Ovary (tissue), 9 donors: ENCODE results near the gene FBXL7. TPM values are rescaled to one million over a fixed set of nuclear protein-coding genes. Genes with fewer than 3 reads are reported as not detected.

Experiments
- DNase-seq, 5 donors: peaks; one replicate each; pipeline ENCODE4 v3.0.0-alpha.2; 2019 to 2020
- H3K27ac ChIP-seq, 2 donors: fragments of 200-600 bp; one replicate each; pipeline versions ENCODE4 v1.5.1 to v1.8.0; 2019 to 2022
- H3K27me3 ChIP-seq: fragments of 200-600 bp; one replicate; pipeline ENCODE4 v1.8.0; 2022
- H3K36me3 ChIP-seq: fragments of 200-600 bp; sonication (generic); one replicate; pipeline ENCODE4 v1.5.1; 2019
- H3K4me1 ChIP-seq: one replicate; pipeline ENCODE4 v1.8.1; 2013; ENCODE audit warnings: mild to moderate bottlenecking, moderate library complexity; ENCODE audit not compliant: insufficient read depth
- H3K4me3 ChIP-seq: fragments of 200-600 bp; sonication (generic); one replicate; pipeline ENCODE4 v1.5.1; 2017
- H3K9me3 ChIP-seq, 2 donors: fragments of 200-600 bp in 1 of 2; sonication (generic) in 1 of 2; one replicate each; pipeline versions ENCODE4 v1.5.1 to v1.8.1; 2013 to 2019; ENCODE audit warnings: mild to moderate bottlenecking in 1 of 2, moderate library complexity in 1 of 2
- EP300 ChIP-seq: sonication (generic); formaldehyde crosslinking; IDR thresholded peaks from one replicate; pipeline ENCODE4 v1.6.1; 2017; ENCODE audit warnings: antibody characterized with exemption
- POLR2A ChIP-seq: fragments of 450-650 bp; IDR thresholded peaks from one replicate; pipeline ENCODE4 v1.6.1; 2017; ENCODE audit warnings: antibody characterized with exemption, mild to moderate bottlenecking, moderate library complexity
- WGBS, 3 donors: extraction: QIAGEN DNeasy Blood & Tissue Kit in 1 of 3; methylation state at CpG; one replicate each; pipeline versions ENCODE4 v1.1.5 to v1.1.7; 2013 to 2017; 5-methylcytosine and 5-hydroxymethylcytosine counted together
- intact Hi-C, 4 donors: fragments of 100-400 bp; cut with DNase I; formaldehyde crosslinking; loops; one replicate each; pipeline versions ENCODE4 v1.11.0 to v1.15.1; 2022 to 2023
- polyA plus RNA-seq, 2 donors: library from polyadenylated mRNA; stranded (reverse); fragments of 200-250 nt in 1 of 2; fragments of 350-450 nt in 1 of 2; fragmentation: Illumina TruSeq in 1 of 2; extraction: RNeasy Lipid Tissue Mini Kit (QIAGEN cat#74804) in 1 of 2; gene quantifications; one replicate each; pipeline ENCODE4 v1.2.3, GENCODE V29; 2013 to 2014
- total RNA-seq, 7 donors: library from RNA; depleted of rRNA in 2 of 7; stranded (reverse); fragments of >200 nt in 2 of 7; fragmentation: NEBNext Ultra II Directional in 3 of 7; extraction: Animal tissue kit (Norgen Biotek cat#: 25700) in 3 of 7; gene quantifications; one replicate each; pipeline versions ENCODE4 v1.1.0 to v1.2.4, GENCODE V29; 2016 to 2023
- TF ChIP-seq, protein P1 (sequence below), 3 donors: fragments of 450-650 bp in 2 of 3; fragments of 200-600 bp in 1 of 3; IDR thresholded peaks; one replicate each; pipeline versions ENCODE4 v1.5.1 to v1.8.0; 2016 to 2022; ENCODE audit warnings: antibody characterized with exemption in 3 of 3, mild to moderate bottlenecking in 1 of 3
- donor health status: DM: no; HTN: no; CAD: no; lungs with moderate emphysema.
- donor health status: DM: no; HTN: no; CAD: no.
- donor health status: Bipolar disorder and iron deficiency.
- donor health status: DM: yes; HTN: yes; CAD: no.
- donor health status: DM: no; HTN: no; CAD: no.
- donor health status: DM: yes; HTN: yes; CAD: no.

The FBXL7 gene
- total and polyA plus RNA-seq, 9 donors = 21.1 to 40.9 (median 29.2) TPM

DNA sequence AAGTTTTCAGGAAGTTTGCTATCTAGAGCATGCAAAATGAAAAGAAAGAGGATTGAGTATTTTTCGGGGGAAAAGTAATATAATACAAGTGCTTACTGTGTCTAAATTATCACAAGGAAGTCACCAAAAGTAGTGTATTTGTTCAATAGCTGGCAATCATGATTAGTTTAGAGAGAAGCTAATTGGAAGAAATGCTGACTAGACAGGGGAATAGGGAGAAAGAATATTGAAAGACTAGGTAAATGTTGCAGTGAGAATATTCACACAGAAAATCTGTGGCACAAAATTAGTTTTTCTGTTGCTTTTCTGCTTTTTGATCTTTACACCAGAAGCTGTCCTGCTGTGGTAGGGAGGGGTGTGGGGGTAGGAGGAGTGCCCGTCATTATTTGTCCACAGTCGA, 440.9 kb downstream of the FBXL7 start:
- no peaks in the 10 kb centered on the region for H3K36me3 ChIP-seq
- no peak overlapping the region for H3K4me3 ChIP-seq
- no peak overlapping the region for H3K27ac ChIP-seq
- TF ChIP-seq, protein P1, sequence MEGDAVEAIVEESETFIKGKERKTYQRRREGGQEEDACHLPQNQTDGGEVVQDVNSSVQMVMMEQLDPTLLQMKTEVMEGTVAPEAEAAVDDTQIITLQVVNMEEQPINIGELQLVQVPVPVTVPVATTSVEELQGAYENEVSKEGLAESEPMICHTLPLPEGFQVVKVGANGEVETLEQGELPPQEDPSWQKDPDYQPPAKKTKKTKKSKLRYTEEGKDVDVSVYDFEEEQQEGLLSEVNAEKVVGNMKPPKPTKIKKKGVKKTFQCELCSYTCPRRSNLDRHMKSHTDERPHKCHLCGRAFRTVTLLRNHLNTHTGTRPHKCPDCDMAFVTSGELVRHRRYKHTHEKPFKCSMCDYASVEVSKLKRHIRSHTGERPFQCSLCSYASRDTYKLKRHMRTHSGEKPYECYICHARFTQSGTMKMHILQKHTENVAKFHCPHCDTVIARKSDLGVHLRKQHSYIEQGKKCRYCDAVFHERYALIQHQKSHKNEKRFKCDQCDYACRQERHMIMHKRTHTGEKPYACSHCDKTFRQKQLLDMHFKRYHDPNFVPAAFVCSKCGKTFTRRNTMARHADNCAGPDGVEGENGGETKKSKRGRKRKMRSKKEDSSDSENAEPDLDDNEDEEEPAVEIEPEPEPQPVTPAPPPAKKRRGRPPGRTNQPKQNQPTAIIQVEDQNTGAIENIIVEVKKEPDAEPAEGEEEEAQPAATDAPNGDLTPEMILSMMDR (IDR thresholded peaks at IDR 0.05) = no peak
- TF ChIP-seq POLR2A = no peak
- intact Hi-C loops = no loop called here
- H3K27me3 ChIP-seq = no peaks in the 10 kb centered on the region
- H3K4me1 ChIP-seq = peaks cover 4% of the 10 kb centered on the region
- WGBS, 3 donors = 91 to 94% (median 93%) methylated on average over 3 of the region's 3 CpGs
- no peak for DNase-seq
- H3K9me3 ChIP-seq = no peaks in the 10 kb centered on the region

DNA sequence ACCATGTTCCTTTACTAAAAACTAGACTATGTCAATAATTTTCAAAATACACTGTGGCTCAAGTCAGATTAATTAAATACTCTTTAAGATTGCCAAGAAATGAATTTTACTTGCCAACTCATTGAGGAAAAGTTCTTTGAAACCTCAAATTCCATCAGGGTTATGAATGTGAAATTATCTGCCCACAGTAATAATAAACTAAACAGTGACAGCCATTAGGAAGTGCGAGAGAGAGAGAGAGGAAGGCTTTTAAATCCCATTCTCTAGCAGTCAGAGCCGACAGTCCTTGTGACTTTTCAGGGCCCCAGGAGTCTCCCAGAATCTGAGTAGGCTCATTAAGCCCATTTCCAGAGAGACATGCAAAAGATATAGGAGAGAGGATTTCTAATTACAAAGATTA, 443.5 kb downstream of the FBXL7 start:
- Histone ChIP-seq H3K4me3 (no peak overlapping the region), H3K36me3 (no peaks in the 10 kb centered on the region), H3K27me3 (no peaks in the 10 kb centered on the region), H3K4me1 (no peaks in the 10 kb centered on the region), H3K9me3 (no peaks in the 10 kb centered on the region), H3K27ac (no peak overlapping the region)
- whole genome bisulfite sequencing, 3 donors = 45 to 59% (median 48%) methylated on average over 2 of the region's 2 CpGs
- intact Hi-C loops = no loop called here
- DNase-seq = no peak
- no peak for TF ChIP-seq POLR2A
- TF ChIP-seq, protein P1 (IDR thresholded peaks at IDR 0.05) = no peak
- no peak for TF ChIP-seq EP300

DNA sequence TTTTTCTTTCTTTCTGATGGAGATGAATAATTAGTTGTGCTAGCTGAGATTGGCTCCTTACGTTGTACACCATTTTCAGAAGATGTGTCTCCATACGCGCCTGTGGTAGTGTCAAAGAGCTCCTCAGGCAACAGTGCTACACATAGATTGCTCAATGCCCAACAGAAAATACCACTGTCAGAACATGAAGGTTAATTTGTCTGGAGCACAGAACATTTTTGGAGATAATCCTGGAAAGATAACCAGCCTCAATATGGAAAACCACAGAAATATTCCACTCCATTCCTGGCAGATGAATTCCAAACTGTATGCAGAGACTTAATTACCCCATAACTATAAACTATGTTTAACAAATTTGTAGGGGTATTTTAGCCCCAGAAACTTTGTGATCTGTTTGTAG, 446.0 kb downstream of the FBXL7 start:
- 97 to 99% (median 98%) methylated on average over 3 of the region's 3 CpGs for WGBS, 3 donors
- TF ChIP-seq, protein P1 (IDR thresholded peaks at IDR 0.05) = no peak
- TF ChIP-seq EP300 = no peak
- TF ChIP-seq POLR2A = no peak
- H3K9me3 ChIP-seq = no peaks in the 10 kb centered on the region
- no peaks in the 10 kb centered on the region for H3K27me3 ChIP-seq
- intact Hi-C loops = no loop called here
- H3K36me3 ChIP-seq = no peaks in the 10 kb centered on the region
- no peak overlapping the region for H3K27ac ChIP-seq
- no peak overlapping the region for H3K4me3 ChIP-seq
- no peaks in the 10 kb centered on the region for H3K4me1 ChIP-seq
- no peak for DNase-seq

DNA sequence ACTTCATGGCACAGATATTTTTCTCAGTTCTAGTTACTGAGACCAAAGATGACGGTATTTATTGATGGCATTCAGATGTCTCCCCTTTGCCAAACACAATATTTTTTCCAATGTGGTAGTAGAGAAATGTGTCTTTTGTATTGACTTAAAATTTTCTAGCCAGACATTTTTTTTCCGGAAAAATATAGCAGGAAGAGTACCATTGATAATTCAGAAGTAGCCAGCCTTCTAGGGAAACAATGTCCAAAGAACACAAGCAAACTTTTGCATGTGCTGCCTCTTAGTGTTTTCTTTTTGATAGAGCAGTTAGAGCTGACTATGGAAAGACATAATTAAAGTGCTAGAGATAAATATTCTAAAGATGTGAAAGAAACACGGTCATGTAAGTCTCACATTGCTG, 448.2 kb downstream of the FBXL7 start:
- no peak overlapping the region for H3K4me3 ChIP-seq
- no peaks in the 10 kb centered on the region for H3K4me1 ChIP-seq
- intact Hi-C loops = no loop called here
- 52 to 63% (median 55%) methylated on average over 3 of the region's 3 CpGs for WGBS, 3 donors
- H3K27ac ChIP-seq = no peak overlapping the region
- H3K9me3 ChIP-seq = no peaks in the 10 kb centered on the region
- no peaks in the 10 kb centered on the region for H3K27me3 ChIP-seq
- H3K36me3 ChIP-seq = no peaks in the 10 kb centered on the region
- no peak for DNase-seq
- TF ChIP-seq, protein P1 (IDR thresholded peaks at IDR 0.05) = no peak
- TF ChIP-seq POLR2A (no peak), EP300 (no peak)

DNA sequence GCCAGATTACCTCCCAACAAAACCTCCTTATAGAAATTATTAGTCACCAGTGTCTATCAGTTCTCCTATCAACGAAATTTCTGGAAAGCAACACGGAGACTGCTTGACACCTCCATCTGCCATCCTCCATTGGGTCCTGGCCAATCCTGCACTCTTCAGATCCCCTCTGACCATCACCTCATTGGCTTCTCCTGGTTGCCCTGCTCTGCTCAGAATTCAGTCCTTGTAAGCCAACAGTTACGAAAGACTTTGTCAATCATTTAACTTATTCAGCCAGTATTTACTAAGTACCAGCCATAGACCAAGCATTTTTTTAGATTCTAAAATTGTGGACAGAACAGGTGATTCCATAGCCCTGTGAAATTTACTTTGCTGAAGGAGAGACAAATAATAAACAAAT, 451.1 kb downstream of the FBXL7 start:
- H3K9me3 ChIP-seq = no peaks in the 10 kb centered on the region
- intact Hi-C loops = no loop called here
- H3K27ac ChIP-seq = no peak overlapping the region
- WGBS, 3 donors = 94 to 97% (median 95%) methylated on average over 3 of the region's 3 CpGs
- H3K27me3 ChIP-seq = no peaks in the 10 kb centered on the region
- no peaks in the 10 kb centered on the region for H3K36me3 ChIP-seq
- no peak overlapping the region for H3K4me3 ChIP-seq
- H3K4me1 ChIP-seq = no peaks in the 10 kb centered on the region
- no peak for DNase-seq
- TF ChIP-seq, protein P1 (IDR thresholded peaks at IDR 0.05) = no peak
- no peak for TF ChIP-seq POLR2A
- no peak for TF ChIP-seq EP300
